GM18526 (cell line): ENCODE data around the gene MAML3.

ENCODE experiments used
- POLR2A ChIP-seq: IDR thresholded peaks from 3 replicates; pipeline ENCODE4 v1.6.1; 2011; ENCODE audit not compliant: insufficient read length; ENCODE audit errors: extremely low read depth

Gene MAML3

GRCh38 chr4:140053185-140053584 is 100.8 kb downstream of the MAML3 start:
- TF ChIP-seq POLR2A, result no peak

GRCh38 chr4:140052050-140052449 is 101.9 kb downstream of the MAML3 start:
- no peak for TF ChIP-seq POLR2A

GRCh38 chr4:140049849-140050637 is 103.9 kb downstream of the MAML3 start:
- TF ChIP-seq POLR2A, result no peak

GRCh38 chr4:140049024-140049848 is 104.7 kb downstream of the MAML3 start:
- no peak for TF ChIP-seq POLR2A

- no peak for TF ChIP-seq POLR2A
Observed at GRCh38 chr4:140048419-140048995, 105.5 kb downstream of the MAML3 start.

GRCh38 chr4:140047786-140048185 is 106.2 kb downstream of the MAML3 start:
- no peak for TF ChIP-seq POLR2A

- no peak for TF ChIP-seq POLR2A
Observed at GRCh38 chr4:140047017-140047640, 106.9 kb downstream of the MAML3 start.

GRCh38 chr4:140046543-140046942 is 107.4 kb downstream of the MAML3 start:
- TF ChIP-seq POLR2A, result no peak

GRCh38 chr4:140046016-140046415 is 108.0 kb downstream of the MAML3 start:
- no peak for TF ChIP-seq POLR2A

- no peak for TF ChIP-seq POLR2A
Observed at GRCh38 chr4:140044337-140044902, 109.6 kb downstream of the MAML3 start.

- TF ChIP-seq POLR2A, result no peak
Observed at GRCh38 chr4:140042634-140043033, 111.3 kb downstream of the MAML3 start.

GRCh38 chr4:140038031-140038533 is 115.9 kb downstream of the MAML3 start:
- TF ChIP-seq POLR2A, result no peak

GRCh38 chr4:140037353-140038030 is 116.5 kb downstream of the MAML3 start:
- TF ChIP-seq POLR2A, result no peak

GRCh38 chr4:140031706-140032105 is 122.3 kb downstream of the MAML3 start:
- no peak for TF ChIP-seq POLR2A
